Uterus (tissue), 4 donors: ENCODE results near the gene TOX2. TPM values are rescaled to one million over a fixed set of nuclear protein-coding genes. Genes with fewer than 3 reads are reported as not detected.

Experiments used
- DNase-seq, 2 donors: peaks; one replicate each; pipeline ENCODE4 v3.0.0-alpha.2; 2019 to 2020
- H3K27ac ChIP-seq, 2 donors: fragments of 200-600 bp; sonication (generic); 1 replicate in 1 of 2; 2 replicates in 1 of 2; pipeline ENCODE4 v1.5.1; 2016 to 2018
- H3K27me3 ChIP-seq, 2 donors: fragments of 200-600 bp; sonication (generic); one replicate each; pipeline ENCODE4 v1.5.1; 2018 to 2019; ENCODE audit warnings: control low read depth in 1 of 2
- H3K36me3 ChIP-seq, 2 donors: fragments of 200-600 bp; sonication (generic); one replicate each; pipeline ENCODE4 v1.5.1; 2019; ENCODE audit warnings: control low read depth in 1 of 2
- H3K4me1 ChIP-seq, 2 donors: fragments of 200-600 bp; sonication (generic); one replicate each; pipeline ENCODE4 v1.5.1; 2018 to 2019; ENCODE audit warnings: control low read depth in 1 of 2
- H3K4me3 ChIP-seq, 2 donors: fragments of 200-600 bp; sonication (generic); 1 replicate in 1 of 2; 2 replicates in 1 of 2; pipeline ENCODE4 v1.5.1; 2018 to 2019; ENCODE audit warnings: mild to moderate bottlenecking in 1 of 2
- H3K9me3 ChIP-seq, 2 donors: fragments of 200-600 bp; sonication (generic); one replicate each; pipeline ENCODE4 v1.5.1; 2019; ENCODE audit warnings: control low read depth in 1 of 2
- POLR2A ChIP-seq, 2 donors: fragments of 450-650 bp; IDR thresholded peaks; one replicate each; pipeline ENCODE4 v1.6.1; 2016; ENCODE audit warnings: antibody characterized with exemption in 2 of 2, mild to moderate bottlenecking in 1 of 2, moderate library complexity in 1 of 2
- intact Hi-C: fragments of 100-400 bp; cut with DNase I; formaldehyde crosslinking; loops from one replicate; pipeline ENCODE4 v1.15.1; 2023; ENCODE audit warnings: low total_unique reads
- total RNA-seq, 4 donors: library from RNA; depleted of rRNA in 3 of 4; stranded (reverse); fragments of >200 nt in 3 of 4; gene quantifications; one replicate each; pipeline versions ENCODE4 v1.1.0 to v1.2.4, GENCODE V29; 2014 to 2023
- TF ChIP-seq, protein P1 (sequence below), 4 experiments: fragments of 200-600 bp in 2 of 4; fragments of 450-650 bp in 2 of 4; sonication (generic) in 2 of 4; IDR thresholded peaks; one replicate each; pipeline ENCODE4 v1.5.1; 2016 to 2019; ENCODE audit warnings: antibody characterized with exemption in 4 of 4, mild to moderate bottlenecking in 2 of 4, moderate library complexity in 1 of 4
- donor health status: DM: yes; HTN: yes; CAD: no.

TOX2 gene
- total RNA-seq, 4 donors from 2014 or later, result 0.26 to 4.8 (median 0.28) TPM; not detected in 1

DNA sequence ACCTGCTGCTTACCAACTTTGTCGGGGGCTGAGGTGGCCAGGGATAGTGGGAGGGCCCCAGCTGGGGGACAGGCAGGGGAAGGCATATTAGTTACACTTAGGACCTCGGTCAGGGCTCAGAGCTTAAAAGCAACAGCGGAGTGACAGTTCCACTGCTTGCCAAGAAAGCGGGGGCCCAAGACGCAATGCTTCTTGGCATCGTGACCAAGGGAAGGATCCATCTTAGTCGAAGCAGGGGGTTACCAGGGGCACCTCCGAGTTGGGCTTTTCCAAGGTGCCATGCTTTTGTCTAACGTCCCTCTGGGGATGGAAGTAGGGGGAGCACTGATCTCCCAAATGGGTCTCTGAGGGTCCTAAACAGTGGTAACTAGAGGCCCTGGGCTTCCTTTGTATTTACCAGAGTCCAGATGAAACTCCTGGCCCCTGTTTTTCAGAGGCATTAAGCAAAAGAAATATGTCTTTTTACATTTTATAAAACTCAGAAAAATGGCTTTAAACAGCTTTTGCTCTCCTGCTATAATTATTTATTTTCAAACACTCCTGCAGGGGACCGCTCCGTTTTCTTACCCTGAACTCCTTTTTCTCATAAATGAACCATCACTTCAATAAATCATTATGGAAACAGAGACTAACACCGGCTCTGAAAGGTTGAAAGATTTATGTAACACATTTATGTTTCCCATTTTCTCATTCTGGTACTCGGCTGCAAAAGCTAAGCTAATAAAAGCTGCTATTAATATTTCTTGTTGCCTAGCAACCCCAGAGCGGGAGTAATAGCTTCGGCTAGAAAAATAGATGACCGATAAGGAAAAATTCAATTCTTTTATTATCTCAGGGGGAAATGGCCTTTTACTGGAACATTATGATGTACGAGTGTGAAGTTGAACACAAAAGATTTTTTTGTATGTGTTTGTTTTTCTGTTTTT lies 100.4 kb downstream of the TOX2 start:
- Histone ChIP-seq H3K36me3 (no peaks in the 10 kb centered on the region), H3K27ac (peak overlapping the region; percentile 2 to 36)

DNA sequence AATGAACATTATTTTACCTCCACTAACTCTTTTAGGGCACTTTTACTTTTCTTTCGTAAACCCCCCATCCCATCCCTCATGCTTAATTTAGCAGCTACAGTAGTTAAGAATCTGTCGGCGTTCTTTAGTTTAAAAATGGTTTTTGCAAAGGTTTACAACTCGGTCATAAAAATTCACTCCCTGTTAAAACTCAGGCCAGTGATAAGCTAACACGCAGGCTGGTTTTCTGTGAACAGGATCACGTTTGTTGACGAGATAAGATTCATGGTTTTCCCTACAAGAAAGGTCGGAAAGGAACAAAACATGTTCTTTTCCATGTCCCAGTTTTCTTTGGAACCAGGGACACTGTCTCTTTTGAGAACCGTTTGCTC lies 101.1 kb downstream of the TOX2 start:
- H3K27me3 ChIP-seq, result no peaks in the 10 kb centered on the region
- intact Hi-C loops, result no loop called here
- H3K27ac ChIP-seq, result peak overlapping the region; percentile 2 to 36
- no peaks in the 10 kb centered on the region for H3K36me3 ChIP-seq
- TF ChIP-seq, protein P1, sequence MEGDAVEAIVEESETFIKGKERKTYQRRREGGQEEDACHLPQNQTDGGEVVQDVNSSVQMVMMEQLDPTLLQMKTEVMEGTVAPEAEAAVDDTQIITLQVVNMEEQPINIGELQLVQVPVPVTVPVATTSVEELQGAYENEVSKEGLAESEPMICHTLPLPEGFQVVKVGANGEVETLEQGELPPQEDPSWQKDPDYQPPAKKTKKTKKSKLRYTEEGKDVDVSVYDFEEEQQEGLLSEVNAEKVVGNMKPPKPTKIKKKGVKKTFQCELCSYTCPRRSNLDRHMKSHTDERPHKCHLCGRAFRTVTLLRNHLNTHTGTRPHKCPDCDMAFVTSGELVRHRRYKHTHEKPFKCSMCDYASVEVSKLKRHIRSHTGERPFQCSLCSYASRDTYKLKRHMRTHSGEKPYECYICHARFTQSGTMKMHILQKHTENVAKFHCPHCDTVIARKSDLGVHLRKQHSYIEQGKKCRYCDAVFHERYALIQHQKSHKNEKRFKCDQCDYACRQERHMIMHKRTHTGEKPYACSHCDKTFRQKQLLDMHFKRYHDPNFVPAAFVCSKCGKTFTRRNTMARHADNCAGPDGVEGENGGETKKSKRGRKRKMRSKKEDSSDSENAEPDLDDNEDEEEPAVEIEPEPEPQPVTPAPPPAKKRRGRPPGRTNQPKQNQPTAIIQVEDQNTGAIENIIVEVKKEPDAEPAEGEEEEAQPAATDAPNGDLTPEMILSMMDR (IDR thresholded peaks at IDR 0.05), result no peak
- TF ChIP-seq POLR2A (IDR thresholded peaks at IDR 0.05), result no peak
- H3K4me1 ChIP-seq, result no peaks in the 10 kb centered on the region
- no peaks in the 10 kb centered on the region for H3K9me3 ChIP-seq
- H3K4me3 ChIP-seq, result no peak overlapping the region
- no peak for DNase-seq

More for the DNA sequence above, 100.4 kb downstream of the TOX2 start:
- Histone ChIP-seq H3K4me3 (no peak overlapping the region), H3K4me1 (no peaks in the 10 kb centered on the region), H3K9me3 (no peaks in the 10 kb centered on the region), H3K27me3 (no peaks in the 10 kb centered on the region)
- TF ChIP-seq, protein P1 (IDR thresholded peaks at IDR 0.05), result no peak
- no peak for TF ChIP-seq POLR2A (IDR thresholded peaks at IDR 0.05)
- peak in 1 of 2 donors; percentile 25 for DNase-seq
- intact Hi-C loops, result no loop called here

DNA sequence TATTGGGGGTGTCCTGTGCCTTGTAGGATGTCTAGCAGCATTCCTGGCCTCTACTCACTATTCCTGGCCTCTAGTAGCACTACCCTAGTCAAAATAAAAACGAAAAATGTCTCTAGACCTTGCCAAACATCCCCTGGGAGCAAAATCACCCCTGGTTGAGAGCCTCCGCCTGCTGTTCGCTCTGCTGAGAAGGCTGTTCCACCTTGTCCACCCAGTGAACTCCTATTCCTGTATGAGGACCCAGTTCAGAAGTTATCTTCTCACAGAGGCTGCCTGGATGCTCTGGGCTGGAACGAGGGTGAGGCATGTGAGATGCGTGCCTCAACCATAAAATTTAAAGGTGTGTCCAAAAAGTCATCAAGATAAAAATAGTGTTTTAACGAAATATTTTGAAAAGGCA lies 101.9 kb downstream of the TOX2 start:
- intact Hi-C loops, result no loop called here
- Histone ChIP-seq H3K27ac (no peak overlapping the region), H3K9me3 (no peaks in the 10 kb centered on the region), H3K4me1 (no peaks in the 10 kb centered on the region), H3K27me3 (no peaks in the 10 kb centered on the region), H3K4me3 (no peak overlapping the region), H3K36me3 (no peaks in the 10 kb centered on the region)
- DNase-seq, result no peak
- no peak for TF ChIP-seq POLR2A (IDR thresholded peaks at IDR 0.05)
- TF ChIP-seq, protein P1 (IDR thresholded peaks at IDR 0.05), result no peak

DNA sequence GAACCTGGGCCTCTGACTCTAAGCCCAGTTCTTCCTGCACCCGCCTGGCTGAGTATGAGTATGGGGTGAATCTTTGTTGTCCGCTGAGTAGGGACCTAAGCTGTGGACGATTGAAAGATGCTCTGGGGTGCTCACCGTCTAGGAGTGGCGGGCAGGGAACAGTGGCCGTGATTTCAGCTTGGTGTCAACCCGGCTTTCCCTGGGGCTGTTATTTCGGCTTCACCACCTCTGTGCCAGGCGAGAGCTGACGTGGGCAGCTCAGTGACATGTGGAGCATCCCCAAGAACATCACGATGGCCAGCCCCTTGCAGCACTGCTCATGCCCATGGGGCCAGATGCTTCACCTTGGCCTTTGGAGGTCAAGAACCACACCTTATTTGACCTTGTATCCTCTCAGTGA lies 102.6 kb downstream of the TOX2 start:
- DNase-seq, result no peak
- TF ChIP-seq, protein P1 (IDR thresholded peaks at IDR 0.05), result no peak
- TF ChIP-seq POLR2A (IDR thresholded peaks at IDR 0.05), result no peak
- H3K4me1 ChIP-seq, result no peaks in the 10 kb centered on the region
- no peaks in the 10 kb centered on the region for H3K27me3 ChIP-seq
- H3K36me3 ChIP-seq, result no peaks in the 10 kb centered on the region
- intact Hi-C loops, result no loop called here
- H3K4me3 ChIP-seq, result no peak overlapping the region
- H3K9me3 ChIP-seq, result no peaks in the 10 kb centered on the region
- peak overlapping the region in 1 of 2 donors; percentile 3 for H3K27ac ChIP-seq

DNA sequence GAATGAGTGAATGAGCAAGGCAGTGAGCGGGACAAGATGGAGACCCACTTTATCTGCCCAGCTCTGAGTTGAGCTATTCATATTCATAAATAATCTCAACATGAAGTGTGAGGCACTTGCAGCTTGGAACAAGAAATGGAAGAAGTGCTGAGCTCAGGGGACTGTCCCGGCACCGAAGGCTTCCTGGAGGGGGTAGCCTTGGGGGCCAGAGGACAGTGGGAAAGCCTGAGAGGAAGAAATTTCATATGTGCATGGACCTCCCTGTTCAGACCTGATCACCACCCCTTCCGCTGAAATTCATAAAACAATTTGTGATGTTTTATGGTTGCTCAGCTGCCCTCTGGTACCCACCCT lies 103.2 kb downstream of the TOX2 start:
- intact Hi-C loops, result no loop called here
- no peaks in the 10 kb centered on the region for H3K4me1 ChIP-seq
- no peaks in the 10 kb centered on the region for H3K9me3 ChIP-seq
- no peak overlapping the region for H3K4me3 ChIP-seq
- H3K27ac ChIP-seq, result peak overlapping the region; percentile 70 to 76
- TF ChIP-seq, protein P1 (IDR thresholded peaks at IDR 0.05), result no peak
- TF ChIP-seq POLR2A (IDR thresholded peaks at IDR 0.05), result no peak
- no peaks in the 10 kb centered on the region for H3K27me3 ChIP-seq
- DNase-seq, result no peak
- H3K36me3 ChIP-seq, result no peaks in the 10 kb centered on the region
